Hematopoietic multipotent progenitor cell (in vitro differentiated cells): ENCODE measurements around the gene PEX1. TPM values are rescaled to one million over a fixed set of nuclear protein-coding genes. Genes with fewer than 3 reads are reported as not detected.

ENCODE experiments used
- DNase-seq, 3 donors: peaks; one replicate each; pipeline ENCODE4 v3.0.0-alpha.2; 2011 to 2015; ENCODE audit warnings: low read depth in 2 of 3, low spot score in 2 of 3
- total RNA-seq: library from RNA; depleted of rRNA; stranded (reverse); fragments of >200 nt; gene quantifications from one replicate; pipeline ENCODE4 v1.2.3, GENCODE V29; 2012

The PEX1 gene
- total RNA-seq, 1 donor = 11.3 TPM

DNA sequence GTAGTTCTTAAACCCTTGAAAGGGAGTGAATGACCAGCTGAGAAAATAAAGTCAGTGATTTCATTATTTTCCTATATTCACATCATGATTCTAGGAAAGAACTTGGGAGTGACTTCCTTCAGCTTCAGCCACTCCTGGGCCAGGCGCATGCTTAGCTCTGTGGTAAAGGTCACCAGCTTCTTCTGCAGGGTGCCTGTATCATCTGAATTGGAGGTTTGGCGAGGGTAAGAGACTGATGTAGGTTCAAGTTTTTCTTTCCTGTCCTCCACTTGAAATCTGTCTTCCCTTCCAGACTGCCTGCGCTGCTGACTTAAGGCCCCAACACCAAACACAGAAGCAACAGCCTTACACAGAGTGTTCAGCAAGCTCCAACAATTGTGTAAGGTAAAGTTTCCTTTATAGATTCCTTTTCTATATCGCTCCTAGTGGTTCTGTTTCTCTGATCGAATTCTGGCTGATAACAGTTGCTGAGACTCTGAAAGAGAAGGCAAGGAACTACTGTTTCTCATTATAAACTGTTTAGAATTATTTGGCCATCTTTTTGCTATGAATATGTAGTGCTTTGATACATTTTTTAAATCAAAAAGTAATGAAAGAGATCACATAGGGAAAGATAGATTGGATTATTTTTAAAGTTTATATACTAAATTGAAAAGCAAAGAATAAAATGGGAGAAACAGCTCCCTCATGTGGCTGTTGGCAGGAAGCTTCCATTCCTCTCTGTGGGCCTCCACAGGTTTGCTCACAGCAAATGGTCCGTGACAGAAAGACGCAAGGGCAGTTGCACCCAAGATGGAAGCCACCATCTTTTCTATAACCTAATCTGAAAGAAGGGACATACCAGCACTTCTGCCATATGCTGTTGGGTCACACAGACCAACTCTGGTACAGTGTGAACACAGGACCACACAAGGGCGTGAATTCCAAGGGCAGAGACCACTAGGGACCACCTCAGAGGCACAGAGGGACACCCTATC is 67.0 kb downstream of the PEX1 start:
- peak in 2 of 3 donors; percentile 36 to 66 for DNase-seq

DNA sequence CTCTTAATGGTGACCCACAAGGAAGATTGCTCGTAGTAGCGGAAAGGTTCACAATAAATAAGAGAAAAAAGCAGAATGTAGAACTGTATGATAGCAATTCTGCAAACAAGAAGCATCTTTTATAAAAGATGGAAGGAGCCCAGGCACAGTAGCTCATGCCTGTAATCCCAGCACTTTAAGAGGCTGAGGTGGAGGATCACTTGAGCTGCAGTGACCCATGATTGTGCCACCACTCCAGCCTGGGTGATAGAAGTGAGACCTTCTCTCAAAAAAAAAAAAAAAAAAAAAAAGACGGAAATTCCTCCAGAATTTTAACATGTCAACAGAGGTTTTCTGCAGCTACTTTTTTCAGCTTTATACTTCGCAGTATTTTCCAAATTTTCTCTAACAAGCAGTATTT is 67.8 kb downstream of the PEX1 start:
- no peak for DNase-seq

DNA sequence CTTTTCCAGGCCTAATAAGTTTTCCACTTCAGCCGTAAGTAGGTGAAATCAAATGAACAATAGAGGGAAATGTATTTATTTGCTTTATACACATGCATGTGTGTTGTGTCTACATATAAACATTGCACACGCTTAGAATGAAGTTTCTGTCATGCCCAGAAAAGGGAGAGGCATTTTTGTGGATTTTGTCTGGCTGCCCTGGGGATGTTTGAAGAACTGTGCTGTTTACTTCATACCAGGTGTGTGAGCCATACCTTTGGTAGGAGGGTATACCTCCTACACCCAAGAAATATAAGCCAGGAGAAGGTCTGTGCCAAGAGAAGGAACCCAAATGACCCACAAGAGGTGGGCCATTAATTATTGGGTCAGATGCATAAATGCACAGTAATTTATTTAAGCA is 68.2 kb downstream of the PEX1 start:
- DNase-seq = no peak

DNA sequence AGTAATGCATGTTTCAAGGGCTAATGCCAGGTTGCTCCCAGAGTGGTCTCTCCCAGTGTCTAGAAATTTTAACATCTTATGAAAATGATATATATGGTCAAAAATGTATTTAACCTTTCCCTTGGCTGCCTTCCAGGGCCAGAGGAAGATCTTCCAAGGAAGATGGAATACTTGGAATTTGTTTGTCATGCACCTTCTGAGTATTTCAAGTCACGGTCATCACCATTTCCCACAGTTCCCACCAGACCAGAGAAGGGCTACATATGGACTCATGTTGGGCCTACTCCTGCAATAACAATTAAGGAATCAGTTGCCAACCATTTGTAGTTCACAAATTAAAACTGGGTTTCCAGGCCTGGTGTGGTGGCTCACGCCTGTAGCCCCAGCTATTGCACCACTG is 72.1 kb downstream of the PEX1 start:
- DNase-seq = no peak

DNA sequence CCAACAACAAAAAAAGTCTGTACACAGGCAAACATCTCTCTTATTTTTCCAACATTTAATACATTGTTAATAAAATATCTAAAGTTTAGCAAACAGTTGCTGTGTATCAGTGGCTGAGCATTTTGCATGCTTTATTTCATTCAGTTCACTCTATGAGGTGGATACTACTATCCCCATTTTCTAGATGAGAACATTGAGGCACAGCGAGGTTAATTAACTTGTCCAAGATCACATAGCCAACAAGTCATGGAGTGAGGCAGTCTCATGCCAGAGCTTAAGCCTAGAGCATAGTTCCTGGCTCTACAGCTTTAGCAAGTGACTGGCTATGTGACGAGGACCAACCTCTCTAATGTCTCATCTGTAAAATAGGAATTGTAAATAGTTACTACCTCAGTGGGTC is 76.7 kb downstream of the PEX1 start:
- no peak for DNase-seq

DNA sequence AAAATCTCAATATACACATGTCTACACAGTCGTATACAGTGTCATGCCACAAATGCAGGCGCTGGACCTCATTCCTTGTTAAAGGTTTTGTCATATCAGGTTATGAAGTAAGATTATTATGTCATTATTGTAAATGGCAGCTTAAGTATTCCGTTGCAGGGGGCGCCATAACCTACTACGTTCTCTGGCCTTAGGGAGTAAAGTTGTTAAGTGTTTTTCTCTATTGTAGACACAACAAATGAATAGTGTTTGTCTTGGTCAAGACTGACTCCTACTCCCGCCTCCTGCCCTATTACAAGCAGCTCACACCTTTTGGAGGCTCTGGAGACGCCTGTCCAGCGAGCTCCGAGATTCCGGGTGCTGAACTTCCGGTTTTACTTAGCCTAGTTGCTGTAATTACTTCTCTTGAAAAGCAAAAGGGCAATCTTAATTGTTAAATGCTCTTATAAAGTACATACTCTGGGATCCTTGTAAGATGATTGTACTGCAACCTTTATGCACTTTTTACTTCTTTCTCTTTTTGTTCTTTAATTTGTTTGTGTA is 80.0 kb downstream of the PEX1 start:
- DNase-seq = peak; percentile 61 to 86 (median 80)

DNA sequence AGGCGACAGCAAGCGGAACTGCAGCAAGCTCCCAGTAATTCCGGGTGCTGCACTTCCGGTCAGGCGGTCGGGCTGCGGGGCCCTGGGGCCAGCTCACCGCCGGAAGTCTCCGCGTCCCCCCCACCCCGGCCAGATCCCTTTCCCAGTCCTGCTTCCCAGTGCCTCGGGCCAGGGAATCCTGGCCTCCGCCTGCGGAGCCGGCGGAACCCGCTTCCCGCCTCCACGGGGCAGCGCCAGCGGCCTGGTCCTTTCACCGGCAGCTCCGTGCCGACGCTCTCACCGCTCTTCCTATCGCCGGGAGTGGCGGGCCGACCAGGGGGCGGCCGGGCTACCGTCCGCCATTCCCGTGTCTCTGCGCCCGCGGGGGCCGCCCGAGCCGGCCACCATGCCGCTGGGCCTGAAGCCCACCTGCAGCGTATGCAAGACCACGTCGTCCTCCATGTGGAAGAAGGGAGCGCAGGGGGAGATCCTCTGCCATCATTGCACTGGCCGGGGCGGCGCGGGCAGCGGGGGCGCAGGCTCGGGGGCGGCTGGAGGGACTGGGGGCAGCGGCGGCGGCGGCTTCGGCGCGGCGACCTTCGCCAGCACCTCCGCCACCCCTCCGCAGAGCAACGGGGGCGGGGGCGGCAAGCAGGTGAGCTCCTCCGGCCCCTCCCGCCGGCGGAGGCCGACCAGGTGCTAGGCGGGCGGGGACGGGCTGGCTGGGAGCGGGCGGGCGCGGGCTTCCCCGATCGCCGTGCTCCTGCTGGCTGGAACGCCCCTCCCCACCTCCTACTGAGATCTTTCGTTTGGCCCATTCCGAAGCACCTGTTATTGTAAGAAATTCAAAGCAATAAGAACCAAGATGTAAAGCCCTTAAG is 80.7 kb downstream of the PEX1 start, which contains the start of gene GATAD1:
GATAD1 (plus strand) TSS at position 138 of the 860 bp plus-strand sequence; CDS start at position 386, 248 bp downstream.
- peak in 2 of 3 donors; percentile 68 to 85 for DNase-seq

DNA sequence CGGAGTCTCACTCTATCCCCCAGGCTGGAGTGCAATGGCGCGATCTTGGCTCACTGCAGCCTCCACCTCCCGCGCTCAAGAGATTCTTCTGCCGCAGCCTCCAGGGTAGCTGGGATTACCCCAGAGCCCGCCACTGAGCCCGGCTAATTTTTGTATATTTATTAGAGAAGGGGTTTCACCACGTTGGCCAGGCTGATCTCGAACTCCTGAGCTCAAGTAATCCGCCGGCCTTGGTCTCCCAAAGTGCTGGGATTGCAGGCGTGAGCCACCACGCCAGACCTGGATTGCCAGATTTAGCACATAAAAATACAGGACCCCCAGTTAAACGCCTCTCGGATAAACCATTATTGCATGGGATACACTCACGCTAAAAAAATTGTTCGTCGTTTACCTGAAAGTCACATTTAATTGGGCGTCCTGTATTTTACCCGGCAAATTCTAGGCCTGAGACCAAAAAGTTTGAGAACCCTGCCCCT is 81.4 kb downstream of the PEX1 start:
- DNase-seq = peak in 1 of 3 donors; percentile 91

DNA sequence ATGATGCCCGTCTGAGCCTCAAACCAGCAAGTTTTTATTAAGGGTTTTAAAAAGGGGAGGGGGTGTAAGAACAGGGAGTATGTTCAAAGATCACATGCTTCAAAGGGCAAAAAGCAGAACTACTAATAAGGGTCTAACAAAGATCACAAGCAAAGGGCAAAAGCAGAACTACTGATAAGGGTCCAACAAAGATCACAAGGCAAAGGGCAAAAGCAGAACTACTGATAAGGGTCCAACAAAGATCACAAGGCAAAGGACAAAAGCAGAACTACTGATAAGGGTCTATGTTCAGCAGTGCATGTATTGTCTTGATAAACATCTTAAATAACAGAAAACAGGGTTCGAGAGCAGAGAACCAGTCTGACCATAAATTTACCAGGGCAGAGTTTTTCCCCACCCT is 85.6 kb downstream of the PEX1 start:
- peak in 1 of 3 donors; percentile 31 for DNase-seq

DNA sequence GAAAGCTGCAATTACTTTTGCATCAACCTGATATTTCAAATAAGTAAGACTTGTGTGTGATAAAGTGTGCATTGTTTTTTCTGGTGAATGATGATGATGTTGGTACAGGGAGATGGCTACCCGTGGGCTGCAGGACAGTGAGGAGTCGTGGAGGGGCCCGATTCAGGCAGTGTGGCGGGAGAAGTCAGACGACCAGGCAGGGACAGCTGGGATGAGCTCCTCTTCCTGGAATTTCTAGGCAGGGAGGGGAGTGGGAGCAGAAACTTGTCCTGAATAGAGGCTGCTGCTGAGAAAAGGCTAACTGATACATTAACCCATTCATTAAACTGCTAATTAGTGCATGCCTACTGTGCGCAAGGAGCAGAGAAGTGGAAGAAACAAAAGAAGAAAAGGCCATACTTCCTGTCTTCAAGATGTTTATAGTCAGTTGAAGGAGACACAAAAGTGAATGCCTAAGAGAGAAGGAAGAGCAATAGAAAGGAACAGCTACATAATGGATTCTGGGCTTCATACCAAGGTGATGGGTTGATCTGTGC is 90.3 kb downstream of the PEX1 start:
- DNase-seq = no peak

Other genes with a start within 250 kb of the PEX1 start
- 17.8 TPM for gene GATAD1, start 81.0 kb downstream of the PEX1 start, total RNA-seq
- gene ERVW-1, start 50.6 kb downstream of the PEX1 start, total RNA-seq = under 0.01 TPM
- gene RBM48, start 275 bp upstream of the PEX1 start, total RNA-seq = 14.0 TPM
- 6.2 TPM for gene FAM133B, start 61.9 kb upstream of the PEX1 start, total RNA-seq